HG03575 (cell line): ENCODE results near the gene SYT17.

Source experiments
- ATAC-seq: cut with Tn5 transposase; IDR thresholded peaks from one replicate; pipeline ENCODE4 v1.9.1; 2021; ENCODE audit not compliant: unreplicated experiment, insufficient number of reproducible peaks, low FRiP score; ENCODE audit errors: extremely low read depth

Gene SYT17

DNA sequence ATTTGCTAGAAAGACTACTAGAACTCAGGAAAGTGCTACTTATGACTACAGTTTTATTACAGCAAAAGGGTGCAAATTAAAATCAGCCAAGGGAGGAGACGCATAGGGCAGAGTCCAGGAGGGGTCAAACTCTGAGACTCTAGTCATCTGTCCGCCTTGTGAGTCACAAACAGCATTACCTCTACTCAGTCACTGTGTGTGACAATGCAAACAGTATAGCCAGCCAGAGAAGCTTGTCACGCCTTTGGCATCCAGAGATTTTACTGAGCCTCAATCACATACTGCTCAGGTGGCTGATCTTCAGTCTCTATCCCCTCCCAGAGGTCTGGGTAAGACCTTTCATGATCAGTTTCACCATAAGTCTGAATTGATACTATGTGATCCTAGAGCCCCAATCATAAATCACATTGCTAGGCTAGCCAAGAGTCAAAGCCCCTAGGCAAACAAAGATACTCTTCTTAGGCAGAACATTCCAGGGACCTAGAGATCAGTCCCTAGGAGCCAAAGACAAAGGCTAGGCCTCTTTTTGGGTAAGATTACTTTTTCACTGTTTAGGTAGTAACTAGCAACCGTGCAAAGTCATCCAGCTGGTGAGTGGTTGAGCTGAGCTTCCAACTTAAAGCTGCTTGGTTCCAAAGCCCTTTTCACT lies 68.6 kb downstream of the SYT17 start:
- ATAC-seq = no peak

DNA sequence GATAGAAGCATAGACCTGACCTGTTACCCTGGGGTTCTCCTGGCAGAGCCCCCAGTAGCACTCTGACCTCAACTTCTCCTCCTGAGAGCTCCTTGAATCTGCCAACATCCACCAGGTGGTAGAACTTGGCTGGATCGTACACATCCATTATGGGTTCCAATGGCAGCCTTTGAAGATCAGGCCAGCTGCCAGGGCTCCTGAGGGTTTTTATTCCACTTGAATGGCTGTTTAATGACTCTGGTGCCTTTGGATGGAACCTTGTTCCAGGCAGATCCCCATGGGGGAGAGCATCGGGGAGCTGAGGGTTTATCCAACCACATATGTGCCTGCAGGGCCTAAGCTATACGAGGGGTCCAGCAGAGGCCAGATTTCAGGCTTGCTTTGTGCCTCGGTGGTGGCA lies 70.4 kb downstream of the SYT17 start:
- ATAC-seq = no peak

DNA sequence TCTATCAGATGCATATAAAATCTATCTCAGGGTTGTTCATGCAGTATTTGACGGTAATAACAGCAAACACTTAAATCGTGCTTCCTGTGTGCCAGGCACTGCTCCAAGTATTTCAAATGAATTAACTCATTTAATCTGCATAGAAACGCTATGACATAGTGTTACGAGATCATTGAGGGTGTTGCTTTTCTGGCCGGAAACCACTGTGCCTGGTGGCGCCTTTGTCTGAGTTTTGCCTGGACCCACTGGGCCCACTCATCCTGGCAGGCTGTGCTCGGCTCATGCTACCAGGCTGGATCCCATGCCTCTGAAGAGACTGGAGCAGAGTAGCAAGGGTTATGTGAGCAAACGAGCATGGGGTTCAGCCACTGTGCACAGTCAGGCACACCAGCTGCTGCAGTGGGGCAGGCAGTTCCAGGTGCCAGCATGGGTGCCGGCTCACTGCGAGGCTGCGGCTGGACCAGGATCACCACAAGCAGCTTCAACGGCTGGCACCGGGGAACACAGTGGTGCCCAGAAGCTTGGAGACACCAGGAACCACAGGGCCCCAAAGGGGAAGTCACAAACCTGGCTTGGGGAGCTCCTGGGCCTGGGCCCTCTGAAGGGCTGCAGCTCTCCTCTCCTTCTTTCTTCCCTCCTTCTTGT lies 71.6 kb downstream of the SYT17 start:
- no peak for ATAC-seq

DNA sequence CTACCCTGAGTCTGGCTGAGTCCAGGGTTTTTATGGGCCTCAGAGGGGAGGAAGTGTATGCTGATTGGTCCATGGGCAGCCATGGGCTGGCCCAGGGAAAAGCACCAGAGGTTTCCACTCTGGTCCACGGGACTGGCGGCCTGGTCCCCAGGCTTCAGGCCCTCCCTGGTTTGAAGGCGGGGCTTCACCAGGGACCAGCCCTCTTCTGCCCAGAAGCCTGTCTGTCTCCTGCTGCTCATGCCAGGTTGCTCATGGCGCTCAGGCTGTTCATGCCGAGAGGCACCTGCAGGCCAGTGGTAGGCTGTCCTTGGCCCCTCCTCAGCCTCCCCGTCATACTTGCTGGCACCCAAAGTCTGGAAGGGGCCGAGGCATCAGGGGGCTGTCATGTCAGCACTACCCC lies 72.5 kb downstream of the SYT17 start:
- no peak for ATAC-seq

DNA sequence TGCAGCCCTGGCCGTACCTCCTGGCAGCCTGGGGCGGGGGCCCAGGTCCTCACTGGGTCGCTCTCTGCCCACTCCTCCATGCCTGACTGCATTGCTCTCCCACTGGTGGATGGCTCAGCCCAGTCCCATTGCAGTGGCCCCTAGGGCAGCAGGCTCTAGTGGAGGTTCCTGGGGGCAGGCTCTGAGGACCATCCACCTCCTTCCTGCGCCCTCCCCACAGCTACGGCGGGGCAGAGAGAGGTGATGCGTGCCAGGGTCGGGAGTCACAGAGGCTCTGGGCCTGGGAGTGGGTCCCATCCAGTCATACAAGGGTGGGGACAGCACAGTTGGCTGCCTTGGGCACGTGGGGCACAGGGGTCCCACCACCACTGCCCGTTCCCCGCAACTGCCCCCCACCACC lies 73.5 kb downstream of the SYT17 start:
- no peak for ATAC-seq

DNA sequence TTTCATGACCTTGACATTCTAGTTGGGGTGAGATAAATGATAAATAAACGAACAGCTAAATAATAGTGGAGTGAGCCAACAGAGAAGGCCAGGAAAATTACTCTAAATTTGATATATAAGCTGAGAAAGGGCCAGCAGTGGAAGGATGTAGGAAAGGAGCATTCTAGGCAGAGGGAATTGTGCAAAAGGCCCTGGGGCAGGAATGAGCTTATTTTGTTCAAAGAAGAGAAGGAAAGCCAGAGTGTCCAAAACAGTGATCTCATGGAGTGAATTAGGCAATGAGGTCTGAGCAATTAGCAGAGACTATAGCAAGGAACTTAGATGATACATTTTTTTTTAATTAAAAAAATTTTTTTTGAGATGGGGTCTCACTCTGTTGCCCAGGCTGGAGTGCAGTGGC lies 74.1 kb downstream of the SYT17 start:
- no peak for ATAC-seq

DNA sequence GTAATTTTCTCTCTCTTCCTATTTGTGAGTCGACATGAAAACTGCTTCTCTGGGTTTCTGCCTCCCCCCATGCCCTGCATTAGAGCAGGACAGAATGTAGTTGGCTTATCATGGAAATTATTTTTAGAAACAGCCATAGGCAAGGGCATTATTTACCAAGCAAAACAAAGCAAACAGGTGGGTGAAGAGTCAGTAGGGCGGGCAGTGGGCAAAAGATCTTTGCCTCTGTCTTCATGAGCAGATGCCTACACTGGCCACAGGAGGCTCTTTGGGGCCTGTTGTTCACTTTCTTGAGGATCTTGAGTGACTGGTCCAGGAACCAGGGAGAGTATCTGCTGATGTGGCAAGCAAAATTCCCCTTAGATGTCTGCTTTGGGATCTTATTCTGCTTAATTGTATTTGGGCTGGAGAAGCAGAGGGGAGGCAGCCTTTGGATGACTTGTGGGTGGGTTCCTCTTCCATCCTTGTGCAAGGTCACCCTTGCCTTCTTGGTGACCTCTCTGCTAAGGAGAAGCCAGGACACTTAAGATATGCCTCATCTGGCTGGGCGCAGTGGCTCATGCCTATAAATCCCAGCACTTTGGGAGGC lies 75.0 kb downstream of the SYT17 start:
- ATAC-seq = no peak

DNA sequence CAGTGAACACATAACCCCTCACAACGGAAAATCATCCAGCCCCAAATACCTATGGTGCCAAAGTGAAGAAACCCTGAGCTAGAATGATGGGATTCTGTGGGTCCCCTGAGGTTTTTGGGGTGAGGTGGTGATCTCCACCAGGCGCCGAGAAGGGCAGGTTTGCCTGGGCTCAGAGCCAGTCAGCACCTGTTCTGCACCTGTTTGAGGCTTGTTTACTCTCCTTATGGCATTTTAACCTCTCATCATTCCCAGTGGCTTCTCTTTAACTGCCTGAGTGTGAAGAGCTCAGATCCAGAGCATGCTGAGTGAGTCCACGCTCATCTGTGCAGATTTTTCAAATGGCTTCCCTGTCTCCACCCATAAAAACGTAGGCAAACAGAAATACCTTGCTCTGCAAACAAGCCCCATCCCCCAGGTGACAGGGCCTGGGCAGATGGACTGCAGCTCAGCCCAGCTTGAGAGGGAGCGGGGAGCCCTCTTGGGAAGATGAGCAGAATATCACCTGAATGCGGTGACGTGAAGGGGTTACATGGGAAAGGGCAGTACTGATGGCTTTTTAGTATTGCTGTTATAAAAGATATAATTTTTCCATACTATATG lies 77.4 kb downstream of the SYT17 start:
- ATAC-seq = no peak

DNA sequence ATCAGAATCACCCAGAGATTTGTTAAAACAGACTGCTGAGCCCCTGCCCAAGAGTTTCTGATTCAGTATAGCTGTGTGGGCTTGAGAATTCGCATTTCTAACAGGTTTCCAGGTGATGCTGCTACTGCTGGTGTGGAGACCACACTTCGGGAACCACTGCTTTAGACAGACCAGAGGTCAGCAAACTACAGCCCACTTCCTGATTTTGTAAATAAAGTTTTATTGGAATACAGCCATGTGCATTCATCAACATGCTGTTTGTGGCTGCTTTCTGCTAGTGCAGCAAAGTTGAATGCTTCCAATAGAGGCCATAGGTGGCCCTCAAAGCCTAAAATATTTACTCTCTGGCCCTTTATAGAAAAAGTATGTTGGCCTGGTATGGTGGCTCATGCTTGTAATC lies 84.9 kb downstream of the SYT17 start:
- ATAC-seq = no peak

DNA sequence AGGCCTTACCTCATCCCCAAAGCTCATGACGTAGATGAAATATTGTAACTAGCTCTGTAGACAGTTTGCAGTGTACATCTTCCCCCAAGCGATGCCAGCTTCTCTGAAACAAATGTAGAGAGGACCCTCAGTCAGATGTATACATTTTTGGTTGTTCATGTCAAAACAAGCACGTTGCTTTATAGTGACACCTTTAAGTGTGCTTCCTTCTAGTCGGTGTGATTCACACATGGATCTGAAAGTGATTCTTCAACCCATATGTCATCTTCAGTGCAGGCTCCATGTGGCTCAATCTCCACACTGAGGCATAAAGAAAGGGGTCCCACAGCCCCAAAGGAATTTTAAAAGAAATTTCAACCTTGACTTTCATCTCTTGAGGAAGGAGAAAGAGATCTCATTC lies 86.6 kb downstream of the SYT17 start:
- ATAC-seq = no peak

DNA sequence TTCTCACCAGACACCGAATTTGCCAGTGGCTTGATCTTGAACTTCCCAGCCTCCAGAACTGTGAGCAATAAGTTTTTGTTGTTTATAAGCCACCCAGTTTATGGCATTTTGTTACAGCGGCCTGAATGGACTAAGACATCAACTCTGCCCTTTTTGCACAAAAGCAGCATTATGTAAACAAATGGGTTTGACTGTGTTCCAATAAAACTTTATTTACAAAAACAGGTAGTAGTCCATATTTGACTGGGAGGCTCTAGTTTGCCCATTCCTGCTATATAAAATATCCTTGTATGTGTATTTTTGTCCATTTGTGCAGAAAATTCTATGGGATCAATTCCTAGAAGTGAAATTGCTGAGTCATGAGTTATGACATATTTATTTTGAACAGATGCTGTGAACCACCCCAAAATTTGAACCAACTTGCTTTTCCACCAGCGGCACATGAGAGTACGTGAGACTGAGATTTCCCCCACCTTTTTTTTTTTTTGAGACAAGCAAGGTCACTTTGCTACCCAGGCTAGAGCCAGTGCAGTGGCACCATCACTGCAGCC lies 96.2 kb downstream of the SYT17 start:
- no peak for ATAC-seq

DNA sequence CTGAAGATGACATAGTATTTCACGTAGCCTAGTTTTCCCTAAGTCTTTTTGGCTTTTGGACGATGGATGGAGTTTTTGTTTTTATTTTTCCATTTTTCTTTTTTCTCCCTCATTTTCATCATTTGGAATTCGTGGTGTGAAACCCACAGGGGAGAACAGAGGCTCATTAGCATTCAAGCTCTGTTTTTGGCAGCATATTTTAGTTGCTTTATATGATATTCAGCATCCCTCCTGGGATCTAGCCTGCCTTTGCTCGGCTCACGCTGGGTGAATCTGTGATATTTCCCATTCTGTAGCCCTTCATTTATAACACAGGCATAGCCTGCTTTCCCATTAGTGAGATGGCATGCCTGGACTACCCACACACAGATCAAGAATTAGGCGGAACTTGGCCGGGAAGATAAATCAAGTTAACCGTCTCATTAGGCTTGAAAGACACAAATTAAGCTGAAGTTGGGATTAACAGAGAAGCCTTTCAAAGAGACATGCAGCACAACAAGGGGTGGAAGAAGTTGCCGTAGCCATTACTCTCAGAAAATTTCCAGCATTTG lies 97.4 kb downstream of the SYT17 start:
- ATAC-seq = no peak

DNA sequence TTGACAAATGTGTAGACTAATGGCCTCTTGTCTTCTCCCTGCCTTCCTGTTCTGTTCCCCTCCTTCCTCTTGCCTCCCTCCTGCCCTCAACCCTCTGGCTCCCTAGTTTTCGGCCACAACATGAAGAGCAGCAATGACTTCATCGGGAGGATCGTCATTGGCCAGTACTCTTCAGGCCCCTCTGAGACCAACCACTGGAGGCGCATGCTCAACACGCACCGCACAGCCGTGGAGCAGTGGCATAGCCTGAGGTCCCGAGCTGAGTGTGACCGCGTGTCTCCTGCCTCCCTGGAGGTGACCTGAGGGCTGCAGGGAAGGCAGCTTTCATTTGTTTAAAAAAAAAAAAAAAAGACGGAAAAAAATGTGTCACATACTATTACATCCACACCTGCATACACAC lies 98.7 kb downstream of the SYT17 start:
- ATAC-seq = no peak

DNA sequence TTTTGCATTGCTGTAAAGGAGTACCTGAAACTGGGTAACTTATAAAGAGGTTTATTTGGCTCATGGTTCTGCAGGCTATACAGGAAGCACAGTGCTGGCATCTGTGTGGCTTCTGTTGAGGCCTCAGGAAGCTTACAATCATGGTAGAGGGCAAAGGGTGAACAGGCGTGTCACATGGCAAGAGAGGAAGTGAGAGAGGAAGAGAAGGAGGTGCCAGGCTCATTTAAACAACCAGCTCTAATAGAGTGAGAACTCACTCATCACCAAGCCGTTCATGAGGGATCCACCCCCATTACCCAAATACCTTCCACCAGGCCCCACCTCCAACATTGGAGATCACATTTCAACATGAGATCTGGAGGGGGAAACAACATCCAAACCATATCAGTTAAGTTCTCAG lies 101.1 kb downstream of the SYT17 start:
- ATAC-seq = no peak

DNA sequence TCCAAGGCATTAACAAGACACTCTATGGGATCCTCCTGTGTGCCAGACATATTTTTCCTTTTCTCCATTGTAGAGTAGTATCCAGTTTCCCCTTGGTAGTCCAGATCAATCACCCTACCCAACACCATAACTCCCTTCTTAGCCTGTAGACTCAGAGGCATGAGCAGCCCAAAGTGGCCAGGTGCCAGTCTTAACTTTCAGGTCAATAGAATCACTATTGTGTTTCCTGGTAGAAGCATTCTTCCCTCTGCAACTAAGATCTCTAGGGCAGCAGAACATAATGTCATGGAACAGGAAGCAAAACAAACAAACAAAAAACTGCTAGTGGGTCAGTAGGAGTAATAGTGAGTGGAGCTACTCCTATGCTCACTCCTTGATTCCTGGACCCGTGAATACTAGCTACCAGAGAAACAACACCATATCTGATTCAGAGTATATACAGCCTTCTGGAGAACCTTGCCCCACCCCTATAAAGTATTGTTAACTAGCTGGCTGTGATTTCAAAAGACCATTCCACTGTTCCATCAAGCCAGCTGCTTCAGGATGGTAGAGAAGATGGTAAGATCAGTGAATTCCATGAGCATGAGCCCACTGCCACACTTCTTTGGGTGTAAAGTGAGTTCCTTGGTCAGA lies 106.2 kb downstream of the SYT17 start:
- ATAC-seq = no peak

DNA sequence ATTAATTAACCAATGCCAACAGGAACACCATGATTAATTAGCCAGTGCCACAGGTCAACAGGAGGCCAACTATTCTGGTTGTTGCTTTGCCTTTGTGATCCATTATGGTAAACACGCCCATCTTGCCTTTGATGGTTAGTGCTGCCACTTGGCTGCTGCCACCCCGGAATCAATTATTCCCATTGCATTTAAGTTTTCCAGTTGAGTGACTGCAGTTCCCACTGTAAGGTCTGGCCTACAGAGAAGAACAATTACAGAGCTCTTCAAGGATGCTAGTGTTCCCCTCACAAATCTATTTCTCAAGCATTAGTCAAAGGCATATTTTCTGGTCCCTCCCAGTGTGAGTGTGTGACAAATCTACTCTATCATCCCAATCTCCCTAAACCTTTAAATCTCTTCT lies 110.4 kb downstream of the SYT17 start:
- ATAC-seq = no peak

DNA sequence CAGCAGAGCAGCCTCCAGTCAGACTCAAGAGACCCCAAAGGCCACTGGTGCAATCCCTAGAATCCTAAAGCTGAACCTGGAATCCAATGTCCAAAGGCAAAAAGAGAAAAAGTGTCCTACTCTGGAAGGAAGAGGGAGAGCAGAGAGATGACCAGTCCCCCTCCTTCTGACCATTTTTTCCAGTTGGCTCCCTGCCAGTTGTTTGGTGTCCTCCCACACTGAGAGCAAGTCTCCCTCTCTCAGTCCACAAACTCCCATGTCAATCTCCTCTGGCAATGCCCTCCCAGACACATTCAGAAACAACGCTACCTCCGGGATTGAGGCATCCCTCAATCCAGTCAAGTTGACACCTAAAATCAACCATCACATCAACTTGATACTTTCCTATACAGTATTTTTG lies 113.2 kb downstream of the SYT17 start:
- ATAC-seq = no peak

DNA sequence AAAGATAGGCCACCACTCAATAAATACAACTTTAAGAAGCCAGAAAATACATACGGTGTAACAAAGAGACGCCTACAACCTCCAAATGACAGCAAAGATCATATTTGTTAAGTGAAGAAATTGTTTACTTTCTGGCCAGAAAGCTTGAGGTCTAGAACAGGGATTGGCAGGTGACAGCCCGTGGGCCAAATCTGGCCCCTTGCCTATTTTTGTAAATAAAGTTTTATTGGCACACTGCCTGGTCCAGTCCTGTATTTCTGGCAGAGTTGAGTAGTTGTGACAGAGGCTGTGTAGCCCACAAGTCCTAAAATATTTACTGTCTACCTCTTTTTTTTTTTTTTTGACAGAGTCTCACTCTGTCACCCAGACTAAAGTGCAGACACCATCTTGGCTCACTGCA lies 114.1 kb downstream of the SYT17 start:
- ATAC-seq = no peak

DNA sequence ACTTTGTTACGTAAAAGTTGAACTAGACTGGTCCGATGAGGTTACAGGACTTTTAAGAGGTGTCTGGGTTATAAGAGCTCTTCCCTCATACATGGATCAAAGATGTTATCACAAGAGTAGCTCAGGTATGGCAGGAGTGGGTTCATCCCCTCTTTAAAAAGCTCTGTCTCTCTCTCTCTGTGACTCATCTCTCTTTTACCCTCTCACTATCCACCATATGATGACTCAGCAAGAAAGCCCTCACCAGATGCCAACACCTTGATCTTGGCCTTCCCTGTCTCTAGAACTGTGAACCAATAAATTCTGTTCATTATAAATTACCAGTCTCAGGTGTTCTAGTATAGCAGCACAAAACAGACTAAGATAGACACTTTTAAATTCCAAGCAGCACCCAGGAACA lies 115.6 kb downstream of the SYT17 start:
- ATAC-seq = no peak
